ENCODE data around the gene HOXD8. TPM values are rescaled to one million over a fixed set of nuclear protein-coding genes. Genes with fewer than 3 reads are reported as not detected.

HOXD8 gene
- total and polyA plus RNA-seq, 4 donors = 0.34 to 1.6 (median 1.0) TPM

DNA sequence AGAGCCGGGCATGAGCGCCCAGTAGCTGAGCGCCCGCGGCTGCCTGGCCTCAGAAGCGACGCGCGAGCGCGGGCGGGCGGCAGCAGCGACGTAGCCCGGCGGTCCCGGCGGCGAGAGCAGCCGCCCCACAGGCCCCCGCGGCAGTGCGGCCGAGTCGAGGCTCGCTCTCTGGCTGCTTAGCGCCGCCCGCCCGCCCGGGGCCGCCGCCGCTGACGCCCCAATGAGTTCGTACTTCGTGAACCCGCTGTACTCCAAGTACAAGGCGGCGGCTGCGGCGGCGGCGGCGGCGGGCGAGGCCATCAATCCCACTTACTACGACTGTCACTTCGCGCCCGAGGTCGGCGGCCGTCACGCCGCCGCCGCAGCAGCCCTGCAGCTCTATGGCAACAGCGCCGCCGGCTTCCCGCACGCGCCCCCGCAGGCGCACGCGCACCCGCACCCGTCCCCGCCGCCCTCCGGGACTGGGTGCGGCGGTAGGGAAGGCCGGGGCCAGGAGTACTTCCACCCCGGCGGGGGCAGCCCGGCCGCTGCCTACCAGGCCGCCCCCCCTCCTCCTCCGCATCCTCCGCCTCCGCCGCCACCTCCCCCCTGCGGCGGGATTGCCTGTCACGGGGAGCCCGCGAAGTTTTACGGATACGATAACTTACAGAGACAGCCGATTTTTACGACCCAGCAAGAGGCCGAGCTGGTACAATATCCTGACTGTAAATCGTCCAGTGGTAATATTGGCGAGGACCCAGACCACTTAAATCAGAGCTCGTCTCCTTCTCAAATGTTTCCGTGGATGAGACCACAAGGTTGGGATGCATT, 847 bp downstream of the HOXD8 start:
- TF ChIP-seq, protein P1, sequence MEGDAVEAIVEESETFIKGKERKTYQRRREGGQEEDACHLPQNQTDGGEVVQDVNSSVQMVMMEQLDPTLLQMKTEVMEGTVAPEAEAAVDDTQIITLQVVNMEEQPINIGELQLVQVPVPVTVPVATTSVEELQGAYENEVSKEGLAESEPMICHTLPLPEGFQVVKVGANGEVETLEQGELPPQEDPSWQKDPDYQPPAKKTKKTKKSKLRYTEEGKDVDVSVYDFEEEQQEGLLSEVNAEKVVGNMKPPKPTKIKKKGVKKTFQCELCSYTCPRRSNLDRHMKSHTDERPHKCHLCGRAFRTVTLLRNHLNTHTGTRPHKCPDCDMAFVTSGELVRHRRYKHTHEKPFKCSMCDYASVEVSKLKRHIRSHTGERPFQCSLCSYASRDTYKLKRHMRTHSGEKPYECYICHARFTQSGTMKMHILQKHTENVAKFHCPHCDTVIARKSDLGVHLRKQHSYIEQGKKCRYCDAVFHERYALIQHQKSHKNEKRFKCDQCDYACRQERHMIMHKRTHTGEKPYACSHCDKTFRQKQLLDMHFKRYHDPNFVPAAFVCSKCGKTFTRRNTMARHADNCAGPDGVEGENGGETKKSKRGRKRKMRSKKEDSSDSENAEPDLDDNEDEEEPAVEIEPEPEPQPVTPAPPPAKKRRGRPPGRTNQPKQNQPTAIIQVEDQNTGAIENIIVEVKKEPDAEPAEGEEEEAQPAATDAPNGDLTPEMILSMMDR (IDR thresholded peaks at IDR 0.05; ENCODE audit: control extremely low read depth, extremely low read depth) = no peak
- WGBS, 2 donors = 1 to 4% methylated on average over 60 to 99 of the region's 100 CpGs
- Histone ChIP-seq H3K36me3 (ENCODE audit: control insufficient read depth in 4 of 4, insufficient read depth in 4 of 4, low read length in 4 of 4) (no peaks in the 10 kb centered on the region), H3K27ac (ENCODE audit: low read depth in 1 of 2, low read length in 1 of 2) (no peak overlapping the region), H3K9me3 (ENCODE audit: control insufficient read depth in 4 of 4, insufficient read depth in 3 of 4, low read length in 3 of 4) (peaks cover 0 to 4% (median 0%) of the 10 kb centered on the region in 4 donors), H3K4me3 (no peak overlapping the region), H3K9ac (ENCODE audit: insufficient read depth in 1 of 2, low read length in 2 of 2) (no peak overlapping the region), H3K4me1 (ENCODE audit: control insufficient read depth in 5 of 5, insufficient read depth in 5 of 5, low read length in 5 of 5) (peaks cover 0 to 8% (median 5%) of the 10 kb centered on the region in 5 donors), H3K27me3 (ENCODE audit: control insufficient read depth in 3 of 3, insufficient read depth in 3 of 3, low read length in 2 of 3) (peaks cover 14 to 89% (median 88%) of the 10 kb centered on the region in 3 donors)
- no peak for ATAC-seq (ENCODE audit: insufficient read depth, low FRiP score)
- no peak for DNase-seq

DNA sequence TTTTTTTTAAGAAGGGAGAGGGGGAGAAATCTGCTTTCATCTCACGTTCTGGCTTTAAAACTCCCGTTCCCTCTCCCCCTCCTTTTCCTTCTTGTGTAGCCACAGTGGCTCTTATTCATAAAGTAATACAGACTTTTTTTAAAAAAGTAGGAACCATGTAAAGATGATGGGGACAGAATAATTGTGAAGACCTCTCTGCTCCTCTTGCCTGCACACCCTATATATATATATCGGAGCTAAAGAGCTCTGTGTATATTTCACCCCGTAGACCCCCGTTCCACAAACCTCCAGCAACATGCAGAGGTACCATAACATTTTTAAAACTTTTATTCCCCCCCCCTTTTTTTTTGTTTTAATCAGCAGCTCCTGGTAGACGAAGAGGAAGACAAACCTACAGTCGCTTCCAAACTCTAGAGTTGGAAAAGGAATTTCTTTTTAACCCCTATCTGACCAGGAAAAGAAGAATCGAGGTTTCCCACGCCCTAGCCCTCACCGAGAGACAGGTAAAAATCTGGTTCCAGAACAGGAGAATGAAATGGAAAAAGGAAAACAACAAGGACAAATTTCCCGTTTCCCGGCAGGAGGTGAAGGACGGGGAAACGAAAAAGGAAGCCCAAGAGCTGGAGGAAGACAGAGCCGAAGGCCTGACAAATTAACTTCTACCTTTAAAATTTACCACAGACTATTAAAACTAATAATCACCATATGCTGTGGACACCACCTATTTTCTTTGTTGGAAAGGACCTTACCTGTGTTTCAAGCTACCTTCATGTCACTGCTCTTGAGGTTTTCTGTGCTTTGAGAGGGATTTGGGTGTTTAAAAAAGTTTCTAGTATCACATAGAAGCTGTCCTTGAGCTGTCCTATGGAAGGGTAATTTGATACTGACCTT, 1.7 kb downstream of the HOXD8 start:
- WGBS, 2 donors = 14% methylated on average over 15 of the region's 15 CpGs
- H3K4me3 ChIP-seq = no peak overlapping the region
- ATAC-seq (ENCODE audit: insufficient read depth, low FRiP score) = no peak
- DNase-seq = no peak
- H3K36me3 ChIP-seq (ENCODE audit: control insufficient read depth in 4 of 4, insufficient read depth in 4 of 4, low read length in 4 of 4) = no peaks in the 10 kb centered on the region
- no peak overlapping the region for H3K9ac ChIP-seq (ENCODE audit: insufficient read depth in 1 of 2, low read length in 2 of 2)
- peaks cover 10 to 89% (median 88%) of the 10 kb centered on the region in 3 donors for H3K27me3 ChIP-seq (ENCODE audit: control insufficient read depth in 3 of 3, insufficient read depth in 3 of 3, low read length in 2 of 3)
- H3K4me1 ChIP-seq (ENCODE audit: control insufficient read depth in 5 of 5, insufficient read depth in 5 of 5, low read length in 5 of 5) = peaks cover 0 to 11% (median 9%) of the 10 kb centered on the region in 5 donors
- TF ChIP-seq, protein P1 (IDR thresholded peaks at IDR 0.05; ENCODE audit: control extremely low read depth, extremely low read depth) = no peak
- H3K9me3 ChIP-seq (ENCODE audit: control insufficient read depth in 4 of 4, insufficient read depth in 3 of 4, low read length in 3 of 4) = peaks cover 0 to 6% (median 0%) of the 10 kb centered on the region in 4 donors
- no peak overlapping the region for H3K27ac ChIP-seq (ENCODE audit: low read depth in 1 of 2, low read length in 1 of 2)

DNA sequence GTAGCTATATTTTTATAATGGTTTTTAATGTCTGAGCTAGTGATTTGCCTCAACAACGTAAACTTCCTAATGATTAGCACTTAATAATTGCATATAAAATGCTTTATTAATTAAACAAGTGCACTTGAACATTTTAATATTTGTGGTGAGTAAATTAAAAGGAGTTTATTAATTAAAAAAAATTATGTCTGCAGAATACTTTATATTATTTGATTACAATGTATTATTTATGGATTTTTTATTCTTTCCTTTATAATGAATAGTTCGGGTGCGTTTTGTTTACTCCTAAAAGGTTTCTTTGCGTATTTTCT, 2.3 kb downstream of the HOXD8 start:
- Histone ChIP-seq H3K27ac (ENCODE audit: low read depth in 1 of 2, low read length in 1 of 2) (no peak overlapping the region), H3K27me3 (ENCODE audit: control insufficient read depth in 3 of 3, insufficient read depth in 3 of 3, low read length in 2 of 3) (peaks cover 15 to 86% (median 86%) of the 10 kb centered on the region in 3 donors), H3K36me3 (ENCODE audit: control insufficient read depth in 4 of 4, insufficient read depth in 4 of 4, low read length in 4 of 4) (no peaks in the 10 kb centered on the region), H3K9me3 (ENCODE audit: control insufficient read depth in 4 of 4, insufficient read depth in 3 of 4, low read length in 3 of 4) (peaks cover 0 to 6% (median 0%) of the 10 kb centered on the region in 4 donors), H3K4me1 (ENCODE audit: control insufficient read depth in 5 of 5, insufficient read depth in 5 of 5, low read length in 5 of 5) (peaks cover 0 to 16% (median 9%) of the 10 kb centered on the region in 5 donors), H3K4me3 (no peak overlapping the region), H3K9ac (ENCODE audit: insufficient read depth in 1 of 2, low read length in 2 of 2) (no peak overlapping the region)
- no peak for ATAC-seq (ENCODE audit: insufficient read depth, low FRiP score)
- 19 to 26% methylated on average over 4 of the region's 4 CpGs for WGBS, 2 donors
- TF ChIP-seq, protein P1 (IDR thresholded peaks at IDR 0.05; ENCODE audit: control extremely low read depth, extremely low read depth) = no peak
- DNase-seq = no peak

Measured in lung (tissue), 12 donors.